GM10248 (cell line): ENCODE data around the gene URB1.
"Not testable (repeated sequence)": the region's sequence is repeated elsewhere in the genome, so short reads cannot be mapped to it uniquely, and the experiment has no call there.

Source experiments
- CTCF ChIA-PET: fragments of 300-600 bp; sonication (Branson Sonifier 250); formaldehyde crosslinking; extraction: SDS; loops from one replicate; lab custom pipeline; 2021; ENCODE audit warnings: antibody characterized with exemption; lab: Yijun Ruan, JAX
- POLR2A ChIA-PET: fragments of 350-650 bp; sonication (Branson Sonifier 250); formaldehyde crosslinking; extraction: SDS; loops from one replicate; lab custom pipeline; 2020; ENCODE audit warnings: antibody characterized with exemption; lab: Yijun Ruan, JAX
- DNase-seq: peaks from one replicate; pipeline ENCODE4 v3.0.0; 2012; ENCODE audit errors: extremely low spot score
- TF ChIP-seq, protein P1 (sequence below): IDR thresholded peaks from 2 replicates; pipeline ENCODE4 v1.5.1; 2012; ENCODE audit warnings: mild to moderate bottlenecking, low read depth; ENCODE audit errors: extremely low read depth, missing control alignments, control extremely low read depth

URB1 gene

DNA sequence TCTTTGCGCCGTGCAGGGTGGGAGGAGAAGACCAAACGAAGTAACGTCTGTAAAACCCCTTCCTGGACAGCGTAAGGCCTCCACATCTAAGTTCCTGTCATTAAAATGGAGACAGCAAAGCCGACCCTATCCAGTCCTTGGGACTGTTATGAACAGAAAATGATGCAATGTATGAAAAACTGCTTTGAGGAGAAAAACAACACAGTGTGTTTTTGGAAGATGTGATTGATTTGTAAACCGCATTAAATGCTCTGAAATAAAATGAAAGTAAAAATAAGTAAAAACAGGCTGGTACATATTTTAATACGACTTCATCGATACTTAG lies 827 bp upstream of the URB1 start:
- DNase-seq = no peak
- ChIA-PET CTCF (interaction anchor here (5.8 kb wide), 1 partner anchor 10 kb away, joined by 27 read pairs; no protein-coding TSS in a partner anchor), POLR2A (no interaction called here)
- TF ChIP-seq, protein P1, sequence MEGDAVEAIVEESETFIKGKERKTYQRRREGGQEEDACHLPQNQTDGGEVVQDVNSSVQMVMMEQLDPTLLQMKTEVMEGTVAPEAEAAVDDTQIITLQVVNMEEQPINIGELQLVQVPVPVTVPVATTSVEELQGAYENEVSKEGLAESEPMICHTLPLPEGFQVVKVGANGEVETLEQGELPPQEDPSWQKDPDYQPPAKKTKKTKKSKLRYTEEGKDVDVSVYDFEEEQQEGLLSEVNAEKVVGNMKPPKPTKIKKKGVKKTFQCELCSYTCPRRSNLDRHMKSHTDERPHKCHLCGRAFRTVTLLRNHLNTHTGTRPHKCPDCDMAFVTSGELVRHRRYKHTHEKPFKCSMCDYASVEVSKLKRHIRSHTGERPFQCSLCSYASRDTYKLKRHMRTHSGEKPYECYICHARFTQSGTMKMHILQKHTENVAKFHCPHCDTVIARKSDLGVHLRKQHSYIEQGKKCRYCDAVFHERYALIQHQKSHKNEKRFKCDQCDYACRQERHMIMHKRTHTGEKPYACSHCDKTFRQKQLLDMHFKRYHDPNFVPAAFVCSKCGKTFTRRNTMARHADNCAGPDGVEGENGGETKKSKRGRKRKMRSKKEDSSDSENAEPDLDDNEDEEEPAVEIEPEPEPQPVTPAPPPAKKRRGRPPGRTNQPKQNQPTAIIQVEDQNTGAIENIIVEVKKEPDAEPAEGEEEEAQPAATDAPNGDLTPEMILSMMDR = no peak

DNA sequence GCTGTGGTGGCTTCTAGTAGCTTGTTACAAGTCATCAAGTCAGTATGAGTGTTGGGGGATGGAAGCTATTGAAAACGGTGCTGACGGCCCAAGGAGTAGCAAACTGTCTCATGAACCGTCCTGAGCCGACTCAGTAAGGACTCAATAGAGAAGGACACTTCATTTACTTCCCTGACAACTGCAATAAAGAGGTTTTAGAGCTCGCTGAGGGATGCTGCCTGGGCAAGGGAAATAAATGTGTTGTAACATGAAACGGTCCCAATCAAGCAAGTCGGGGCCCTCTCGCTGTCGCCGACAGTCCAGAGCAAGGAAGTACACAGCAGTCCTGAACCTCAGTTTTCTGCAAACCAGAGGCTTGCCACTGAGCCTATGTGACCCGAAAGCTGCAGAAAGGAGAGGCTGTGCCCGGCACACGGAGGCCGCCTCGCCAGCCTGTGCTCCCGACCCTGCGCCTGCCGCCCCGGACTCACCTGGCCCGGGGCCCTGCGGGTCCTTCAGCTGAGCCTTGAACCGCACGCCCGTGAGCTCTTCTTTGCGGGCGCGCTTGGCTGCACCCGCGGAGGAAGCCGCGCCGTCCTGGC lies 423 bp downstream of the URB1 start:
- TF ChIP-seq, protein P1 = no peak
- ChIA-PET CTCF (interaction anchor here (1.0 to 5.8 kb wide), 2 partner anchors 11 to 209 kb away, joined by 4 to 27 read pairs; no protein-coding TSS in a partner anchor), POLR2A (interaction anchor here (0.6 kb wide), 1 partner anchor 379 kb away, joined by 3 read pairs; the partner anchor contains the start of gene PAXBP1)
- DNase-seq = no peak

DNA sequence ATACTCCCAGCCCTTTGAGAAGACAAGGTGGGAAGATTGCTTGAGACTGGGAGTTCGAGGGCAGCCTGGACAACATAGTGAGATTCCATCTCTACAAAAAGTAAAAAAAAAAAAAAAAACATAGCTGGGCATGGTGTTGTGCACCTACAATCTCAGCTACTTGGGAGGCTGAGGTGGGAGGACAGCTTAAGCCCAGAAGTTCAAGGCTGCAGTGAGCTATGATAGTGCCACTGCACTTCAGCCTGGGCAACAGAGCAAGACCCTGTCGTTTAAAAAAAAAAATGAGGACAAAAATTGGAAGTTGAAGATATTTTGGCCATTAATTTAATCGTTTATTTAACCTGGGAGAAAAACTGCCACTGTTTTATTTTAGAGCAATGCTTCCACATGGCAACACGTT lies 1.1 kb downstream of the URB1 start:
- POLR2A ChIA-PET = no interaction called here
- TF ChIP-seq, protein P1 = no peak
- DNase-seq = no peak
- CTCF ChIA-PET = interaction anchor here (1.0 to 5.8 kb wide), 2 partner anchors 11 to 209 kb away, joined by 4 to 27 read pairs; no protein-coding TSS in a partner anchor

DNA sequence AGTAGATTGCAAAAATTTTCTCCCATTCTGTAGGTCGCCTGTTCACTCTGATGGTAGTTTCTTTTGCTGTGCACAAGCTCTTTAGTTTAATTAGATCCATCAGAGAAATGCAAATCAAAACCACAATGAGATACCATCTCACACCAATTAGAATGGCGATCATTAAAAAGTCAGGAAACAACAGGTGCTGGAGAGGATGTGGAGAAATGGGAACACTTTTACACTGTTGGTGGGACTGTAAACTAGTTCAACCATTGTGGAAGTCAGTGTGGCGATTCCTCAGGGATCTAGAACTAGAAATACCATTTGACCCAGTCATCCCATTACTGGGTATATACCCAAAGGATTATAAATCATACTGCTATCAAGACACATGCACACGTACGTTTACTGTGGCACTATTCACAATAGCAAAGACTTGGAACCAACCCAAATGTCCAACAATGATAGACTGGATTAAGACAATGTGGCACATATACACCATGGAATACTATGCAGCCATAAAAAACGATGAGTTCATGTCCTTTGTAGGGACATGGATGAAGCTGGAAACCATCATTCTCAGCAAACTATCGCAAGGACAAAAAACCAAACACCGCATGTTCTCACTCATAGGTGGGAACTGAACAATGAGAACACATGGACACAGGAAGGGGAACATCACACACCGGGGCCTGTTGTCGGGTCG lies 2.1 kb downstream of the URB1 start:
- POLR2A ChIA-PET, DNase-seq: not testable (repeated sequence)
- CTCF ChIA-PET = interaction anchor here (5.8 kb wide), 1 partner anchor 13 kb away, joined by 27 read pairs; no protein-coding TSS in a partner anchor

DNA sequence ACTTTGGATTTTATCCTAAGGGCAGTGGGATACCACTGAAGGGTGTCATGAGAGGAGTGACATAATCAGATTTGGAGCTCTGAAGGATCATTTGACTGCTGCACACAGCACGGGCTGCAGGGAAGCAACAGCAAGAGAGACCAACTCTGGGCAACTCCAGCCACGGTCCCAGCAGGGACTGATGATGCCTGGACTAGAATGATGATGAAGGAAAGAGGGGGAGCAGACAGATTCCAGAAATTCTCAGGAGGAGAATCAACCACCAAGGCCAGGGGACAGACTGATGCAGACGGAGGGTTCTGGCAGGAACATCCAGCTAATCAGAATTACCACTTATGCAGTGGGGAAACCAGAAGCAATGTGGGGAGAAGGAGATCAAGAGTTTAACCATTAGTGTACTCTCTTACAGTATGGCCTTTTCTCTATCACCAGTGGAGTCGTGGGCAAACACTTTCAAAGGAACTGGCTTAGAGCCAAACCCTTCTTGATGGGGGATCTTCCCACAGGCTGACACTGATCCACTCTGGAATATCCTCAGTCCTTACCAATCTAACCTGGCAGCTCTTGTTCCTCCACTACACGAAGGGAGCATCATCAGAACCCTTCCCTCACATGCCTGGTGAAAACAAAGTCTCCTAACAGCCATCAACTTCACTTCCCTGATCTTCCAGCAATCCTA lies 3.3 kb downstream of the URB1 start:
- ChIA-PET POLR2A (no interaction called here), CTCF (interaction anchor here (0.8 to 1.4 kb wide), 3 partner anchors 13 to 211 kb away, joined by 3 to 4 read pairs (median 3); no protein-coding TSS in a partner anchor)
- TF ChIP-seq, protein P1 = no peak
- no peak for DNase-seq

DNA sequence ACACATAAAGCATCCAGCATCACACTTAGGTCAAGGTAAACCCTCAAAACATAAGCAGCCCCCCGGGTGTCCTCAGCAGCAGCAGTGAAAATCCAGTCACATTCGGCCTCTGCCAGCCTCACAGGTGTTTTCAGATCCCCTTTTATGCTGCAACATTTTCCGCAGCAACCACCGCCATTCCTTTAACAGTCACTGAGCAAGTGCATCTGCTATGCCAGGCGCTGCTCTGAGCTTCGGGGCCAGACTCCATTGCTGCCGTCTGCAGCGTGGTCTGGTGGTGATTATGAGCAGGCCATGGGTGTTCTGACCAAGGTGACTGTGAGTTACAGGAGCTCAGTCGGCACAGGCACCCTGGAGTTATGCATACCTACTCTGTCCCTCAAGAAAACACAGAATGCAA lies 4.5 kb downstream of the URB1 start:
- TF ChIP-seq, protein P1 = no peak
- CTCF ChIA-PET = interaction anchor here (0.9 to 1.4 kb wide), 2 partner anchors 14 to 25 kb away, joined by 3 to 4 read pairs; no protein-coding TSS in a partner anchor
- DNase-seq = no peak
- POLR2A ChIA-PET = no interaction called here

DNA sequence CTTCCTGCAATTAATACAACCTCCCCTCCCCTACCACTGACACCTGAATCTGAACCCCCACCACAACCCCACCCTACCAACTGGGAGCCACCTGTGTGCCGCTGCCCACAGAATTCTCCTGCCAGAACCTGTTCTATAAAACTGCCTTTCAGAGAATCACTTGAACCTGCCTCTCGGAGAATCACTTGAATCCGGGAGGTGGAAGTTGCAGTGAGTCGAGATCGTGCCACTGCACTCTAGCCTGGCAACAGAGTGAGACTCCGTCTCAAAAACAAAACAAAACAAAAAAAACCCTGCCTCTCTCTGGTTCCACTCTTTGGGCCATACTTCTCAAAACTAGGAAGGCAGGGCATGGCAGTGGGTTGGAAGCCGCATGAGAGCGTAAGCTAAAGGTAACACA lies 5.7 kb downstream of the URB1 start:
- ChIA-PET POLR2A (no interaction called here), CTCF (no interaction called here)
- TF ChIP-seq, protein P1 = no peak
- DNase-seq = no peak
